Activated T-cell treated with anti-CD3 and anti-CD28 coated beads for 48 hours (primary cell): ENCODE data around the gene PSMB9.

Experiments used
- DNase-seq: peaks from one replicate; pipeline ENCODE4 v3.0.0-alpha.2; 2020; ENCODE audit warnings: low read depth

Gene PSMB9

GRCh38 chr6:32906539-32906938 lies 52.5 kb downstream of the PSMB9 start:
- DNase-seq = no peak

GRCh38 chr6:32908897-32909296 lies 54.9 kb downstream of the PSMB9 start:
- no peak for DNase-seq
